HCT116 (cell line): ENCODE data around the gene COTL1. TPM values are rescaled to one million over a fixed set of nuclear protein-coding genes. Genes with fewer than 3 reads are reported as not detected.
A peak's percentile ranks its signal among the peaks of the same experiment; 100 is the strongest.

Experiments
- ATAC-seq: fragments of 200-7000 bp; cut with Tn5 transposase; 2 replicates; pipeline ENCODE4 v1.9.1; 2020; ENCODE audit warnings: mild to moderate bottlenecking, moderate library complexity
- BruUV-seq: library from RNA; stranded (reverse); fragments of 400-500 nt; replicated peaks from 2 replicates; lab custom pipeline; 2021; lab: Mats Ljungman, UMichigan
- CTCF ChIA-PET: fragments of 300-600 bp; sonication (Branson Sonifier 250); formaldehyde crosslinking; loops from one replicate; lab custom pipeline; 2021; ENCODE audit warnings: antibody characterized with exemption; lab: Charles Lee
- POLR2A ChIA-PET: fragments of 300-600, 350-600 bp; sonication (Branson Sonifier 250); formaldehyde crosslinking; loops from one replicate; lab custom pipeline; 2021; ENCODE audit warnings: antibody characterized with exemption; lab: Charles Lee
- RAD21 ChIA-PET, 2 experiments: fragments of 300-600 bp; sonication (Branson Sonifier 250); formaldehyde crosslinking; loops; one replicate each; lab custom pipeline; 2023; ENCODE audit warnings: low total read pairs in 2 of 2; ENCODE audit not compliant: uncharacterized antibody in 2 of 2, unreplicated experiment in 2 of 2, low non-redundant PET in 1 of 2; lab: Charles Lee
- DNase-seq: peaks from one replicate; pipeline ENCODE4 v3.0.0-alpha.2; 2010; ENCODE audit warnings: low read depth, low spot score
- H2AFZ ChIP-seq: fragments of 200-600 bp; shearing (Covaris generic), sonication (generic); 2 replicates; pipeline ENCODE4 v1.6.1; 2017; ENCODE audit warnings: low read depth, mixed run types, mixed read lengths, antibody characterized with exemption, low read length; ENCODE audit not compliant: poor library complexity, severe bottlenecking
- H3K27ac ChIP-seq: 2 replicates; pipeline ENCODE4 v1.5.1; 2012; ENCODE audit warnings: low read depth, low read length
- H3K27me3 ChIP-seq: fragments of 200-600 bp; sonication (generic); 2 replicates; pipeline ENCODE4 v1.6.1; 2016; ENCODE audit warnings: mixed run types, low read length, mixed read lengths; ENCODE audit not compliant: insufficient read depth
- H3K36me3 ChIP-seq, 2 experiments: fragments of 200-500 bp in 1 of 2; fragments of 200-600 bp in 1 of 2; sonication (Bioruptor generic) in 1 of 2; sonication (generic) in 1 of 2; 2 replicates each; pipeline versions ENCODE4 v1.5.1 to v1.6.1; 2014 to 2016; ENCODE audit warnings: low read length in 2 of 2, inconsistent platforms in 1 of 2, mixed read lengths in 1 of 2, mixed run types in 1 of 2; ENCODE audit not compliant: insufficient read depth in 2 of 2, control insufficient read depth in 1 of 2
- H3K4me1 ChIP-seq, 2 experiments: fragments of 200-600 bp in 1 of 2; sonication (generic) in 1 of 2; 2 replicates each; pipeline versions ENCODE4 v1.5.1 to v1.6.1; 2012 to 2017; ENCODE audit warnings: low read length in 2 of 2, inconsistent platforms in 1 of 2, mild to moderate bottlenecking in 1 of 2, mixed read lengths in 1 of 2, mixed run types in 1 of 2, moderate library complexity in 1 of 2; ENCODE audit not compliant: insufficient read depth in 2 of 2, control insufficient read depth in 1 of 2
- H3K4me2 ChIP-seq: fragments of 200-600 bp; sonication (generic); 2 replicates; pipeline ENCODE4 v1.6.1; 2017; ENCODE audit warnings: mixed run types, low read length, mixed read lengths
- H3K4me3 ChIP-seq, 2 experiments: fragments of 200-600 bp in 1 of 2; sonication (generic) in 1 of 2; replicated peaks in 1 of 2; 2 replicates each; pipeline ENCODE4 v1.5.1; 2011 to 2016; ENCODE audit warnings: low read length in 2 of 2, control low read depth in 1 of 2, low read depth in 1 of 2, mild to moderate bottlenecking in 1 of 2, mixed read lengths in 1 of 2, mixed run types in 1 of 2
- H3K79me2 ChIP-seq: fragments of 200-600 bp; sonication (generic); 2 replicates; pipeline ENCODE4 v1.6.1; 2017; ENCODE audit warnings: mild to moderate bottlenecking, mixed run types, low read length, moderate library complexity, mixed read lengths; ENCODE audit not compliant: insufficient read depth
- H3K9ac ChIP-seq: fragments of 200-600 bp; sonication (generic); 2 replicates; pipeline ENCODE4 v1.6.1; 2016; ENCODE audit warnings: low read length, mixed read lengths
- H3K9me2 ChIP-seq: fragments of 200-600 bp; sonication (generic), shearing (Covaris generic); 2 replicates; pipeline ENCODE4 v1.6.1; 2017; ENCODE audit warnings: mixed run types, mild to moderate bottlenecking, moderate library complexity; ENCODE audit not compliant: insufficient read depth
- H3K9me3 ChIP-seq, 2 experiments: fragments of 200-500 bp in 1 of 2; fragments of 200-600 bp in 1 of 2; sonication (Bioruptor generic) in 1 of 2; sonication (generic) in 1 of 2; 2 replicates each; pipeline ENCODE4 v1.6.1; 2014 to 2017; ENCODE audit warnings: low read length in 2 of 2, mixed read lengths in 2 of 2, inconsistent platforms in 1 of 2, low read depth in 1 of 2, mild to moderate bottlenecking in 1 of 2, mixed run types in 1 of 2, moderate library complexity in 1 of 2; ENCODE audit not compliant: control insufficient read depth in 1 of 2, insufficient read depth in 1 of 2
- H4K20me1 ChIP-seq: fragments of 200-600 bp; sonication (generic), shearing (Covaris generic); 2 replicates; pipeline ENCODE4 v1.6.1; 2017; ENCODE audit warnings: mixed run types, mild to moderate bottlenecking, moderate library complexity; ENCODE audit not compliant: insufficient read depth
- CBX3 ChIP-seq: IDR thresholded peaks from 2 replicates; pipeline ENCODE4 v1.6.1; 2012; ENCODE audit warnings: low read depth
- EGR1 ChIP-seq: IDR thresholded peaks from 2 replicates; pipeline ENCODE4 v1.6.1; 2012; ENCODE audit warnings: low read depth
- EZH2 ChIP-seq: fragments of 200-600 bp; sonication (generic); IDR thresholded peaks from 2 replicates; pipeline ENCODE4 v1.6.1; 2017; ENCODE audit warnings: antibody characterized with exemption, mixed run types
- EZH2phosphoT487 ChIP-seq: fragments of 200-600 bp; IDR thresholded peaks from 2 replicates; pipeline ENCODE4 v1.6.1; 2018; ENCODE audit warnings: antibody characterized with exemption, borderline replicate concordance
- JUND ChIP-seq: IDR thresholded peaks from 2 replicates; pipeline ENCODE4 v1.6.1; 2012
- MAX ChIP-seq: IDR thresholded peaks from 2 replicates; pipeline ENCODE4 v1.6.1; 2012
- POLR2A ChIP-seq: IDR thresholded peaks from 2 replicates; pipeline ENCODE4 v1.7.0; 2011; ENCODE audit warnings: borderline replicate concordance; ENCODE audit not compliant: insufficient read depth, insufficient read length; ENCODE audit errors: extremely low read depth
- POLR2AphosphoS5 ChIP-seq: IDR thresholded peaks from 2 replicates; pipeline ENCODE4 v1.6.1; 2011; ENCODE audit warnings: mild to moderate bottlenecking, low read depth, low read length, moderate library complexity
- RAD21 ChIP-seq: IDR thresholded peaks from 2 replicates; pipeline ENCODE4 v1.6.1; 2012; ENCODE audit warnings: low read depth, mild to moderate bottlenecking
- REST ChIP-seq: IDR thresholded peaks from 2 replicates; pipeline ENCODE4 v1.6.1; 2012; ENCODE audit warnings: low read depth
- SIN3A ChIP-seq: IDR thresholded peaks from 2 replicates; pipeline ENCODE4 v1.6.1; 2012; ENCODE audit warnings: low read depth
- SRF ChIP-seq: IDR thresholded peaks from 2 replicates; pipeline ENCODE4 v1.6.1; 2012; ENCODE audit warnings: low read depth
- TCF7L2 ChIP-seq: IDR thresholded peaks from 2 replicates; pipeline ENCODE4 v1.7.0; 2011; ENCODE audit warnings: borderline replicate concordance, inconsistent platforms; ENCODE audit not compliant: insufficient read depth, insufficient read length; ENCODE audit errors: extremely low read depth
- ZFX ChIP-seq: fragments of 450-650 bp; IDR thresholded peaks from 2 replicates; pipeline ENCODE4 v1.6.1; 2017
- ZNF274 ChIP-seq: fragments of 200-500 bp; sonication (Bioruptor generic); IDR thresholded peaks from 2 replicates; pipeline ENCODE4 v1.6.1; 2014; ENCODE audit warnings: mild to moderate bottlenecking, low read depth, low read length, inconsistent platforms
- intact Hi-C: fragments of 100-400 bp; cut with micrococcal nuclease; formaldehyde crosslinking; loops from 2 replicates; pipeline ENCODE4 v1.10.0; 2022
- total RNA-seq: library from RNA; stranded (reverse); gene quantifications from one replicate; pipeline ENCODE4 v1.2.1, GENCODE V29; 2021; ENCODE audit not compliant: unreplicated experiment

Gene COTL1
- total RNA-seq, 1 experiment from 2014 or later: 276 TPM

GRCh38 chr16:84532291-84532724 lies 85.6 kb downstream of the COTL1 start:
- ATAC-seq (0 out of 2 replicates have a peak, but pooled peaks have one; percentile 18), DNase-seq (no peak)

GRCh38 chr16:84531671-84532111 lies 86.2 kb downstream of the COTL1 start:
- Histone ChIP-seq H3K9me2 (no peaks in the 10 kb centered on the region), H3K4me2 (peak overlapping the region; percentile 15; the same call in 1 of the 2 replicates), H3K79me2 (no peaks in the 10 kb centered on the region), H3K27ac (no peak overlapping the region), H3K4me1 (peaks cover 3 to 20% of the 10 kb centered on the region in 2 experiments; a peak in 1 of 4 replicates), H2AFZ (no peak overlapping the region), H3K4me3 (no peak overlapping the region), H4K20me1 (no peaks in the 10 kb centered on the region), H3K9me3 (peaks cover 0 to 6% of the 10 kb centered on the region in 2 experiments; a peak in 1 of 4 replicates), H3K36me3 (no peaks in the 10 kb centered on the region), H3K9ac (no peak overlapping the region), H3K27me3 (0 out of 2 replicates have a peak, but pooled peaks cover 4% of the 10 kb centered on the region)
- CTCF ChIA-PET: no interaction called here
- no peak for DNase-seq
- POLR2A ChIA-PET: no interaction called here
- BruUV-seq: no TSS peak
- ATAC-seq: no peak
- RAD21 ChIA-PET: no interaction called here
- intact Hi-C loops: no loop called here
- TF ChIP-seq RAD21 (no peak), EZH2 (no peak), SRF (no peak), EZH2phosphoT487 (no peak), POLR2A (no peak), SIN3A (no peak), MAX (no peak), CBX3 (no peak), JUND (no peak), ZFX (no peak), EGR1 (no peak), TCF7L2 (no peak), REST (no peak), ZNF274 (no peak), POLR2AphosphoS5 (no peak)

More at GRCh38 chr16:84532291-84532724, 85.6 kb downstream of the COTL1 start:
- TF ChIP-seq CBX3: no peak
- peak; percentile 70 for TF ChIP-seq SRF
- RAD21 ChIA-PET: no interaction called here
- Histone ChIP-seq H3K27ac (no peak overlapping the region), H3K79me2 (no peaks in the 10 kb centered on the region), H3K9me2 (no peaks in the 10 kb centered on the region), H3K4me2 (peak overlapping the region; percentile 15), H2AFZ (no peak overlapping the region), H3K27me3 (0 out of 2 replicates have a peak, but pooled peaks cover 4% of the 10 kb centered on the region), H3K9me3 (peaks cover 0 to 6% of the 10 kb centered on the region in 2 experiments; a peak in 1 of 4 replicates), H3K9ac (no peak overlapping the region), H3K36me3 (no peaks in the 10 kb centered on the region), H3K4me1 (peaks cover 3 to 20% of the 10 kb centered on the region in 2 experiments; a peak in 1 of 4 replicates), H3K4me3 (no peak overlapping the region), H4K20me1 (no peaks in the 10 kb centered on the region)
- no TSS peak for BruUV-seq
- CTCF ChIA-PET: interaction anchor here (0.9 to 1.2 kb wide), 2 partner anchors 26 to 579 kb away, joined by 3 to 4 read pairs; partner anchors contain the start of gene OSGIN1
- POLR2A ChIA-PET: no interaction called here
- intact Hi-C loops: no loop called here
